B cell (primary cell): ENCODE measurements around the gene HOXB13.

ENCODE experiments used
- CTCF ChIP-seq: fragments of 200-600 bp; IDR thresholded peaks from one replicate; pipeline ENCODE4 v1.8.0; 2022; ENCODE audit warnings: antibody characterized with exemption, mild to moderate bottlenecking
- EZH2 ChIP-seq: IDR thresholded peaks from 2 replicates; pipeline ENCODE4 v1.6.1; 2012; ENCODE audit warnings: borderline replicate concordance, low read depth, mild to moderate bottlenecking, moderate library complexity, low read length; ENCODE audit not compliant: insufficient read depth, poor library complexity, severe bottlenecking

- no peak for TF ChIP-seq EZH2
- no peak for TF ChIP-seq CTCF
These were observed 26.6 kb downstream of the HOXB13 start for GRCh38 chr17:48701864-48702532.
